H54 (cell line): Measurements from ENCODE around the gene ZNF609.
A peak's percentile ranks its signal among the peaks of the same experiment; 100 is the strongest.

Experiments used
- DNase-seq: peaks from one replicate; pipeline ENCODE4 v3.0.0; 2011; ENCODE audit warnings: low spot score, mixed read lengths; ENCODE audit not compliant: insufficient read length
- FAIRE-seq: peaks from 3 replicates; lab custom pipeline; 2011; peaks lifted over from hg19 to GRCh38; lab: Jason Lieb, UNC
- POLR2A ChIP-seq: IDR thresholded peaks from 2 replicates; pipeline ENCODE4 v1.6.1; 2011; ENCODE audit warnings: low read depth, mild to moderate bottlenecking, low read length

The ZNF609 gene

DNA sequence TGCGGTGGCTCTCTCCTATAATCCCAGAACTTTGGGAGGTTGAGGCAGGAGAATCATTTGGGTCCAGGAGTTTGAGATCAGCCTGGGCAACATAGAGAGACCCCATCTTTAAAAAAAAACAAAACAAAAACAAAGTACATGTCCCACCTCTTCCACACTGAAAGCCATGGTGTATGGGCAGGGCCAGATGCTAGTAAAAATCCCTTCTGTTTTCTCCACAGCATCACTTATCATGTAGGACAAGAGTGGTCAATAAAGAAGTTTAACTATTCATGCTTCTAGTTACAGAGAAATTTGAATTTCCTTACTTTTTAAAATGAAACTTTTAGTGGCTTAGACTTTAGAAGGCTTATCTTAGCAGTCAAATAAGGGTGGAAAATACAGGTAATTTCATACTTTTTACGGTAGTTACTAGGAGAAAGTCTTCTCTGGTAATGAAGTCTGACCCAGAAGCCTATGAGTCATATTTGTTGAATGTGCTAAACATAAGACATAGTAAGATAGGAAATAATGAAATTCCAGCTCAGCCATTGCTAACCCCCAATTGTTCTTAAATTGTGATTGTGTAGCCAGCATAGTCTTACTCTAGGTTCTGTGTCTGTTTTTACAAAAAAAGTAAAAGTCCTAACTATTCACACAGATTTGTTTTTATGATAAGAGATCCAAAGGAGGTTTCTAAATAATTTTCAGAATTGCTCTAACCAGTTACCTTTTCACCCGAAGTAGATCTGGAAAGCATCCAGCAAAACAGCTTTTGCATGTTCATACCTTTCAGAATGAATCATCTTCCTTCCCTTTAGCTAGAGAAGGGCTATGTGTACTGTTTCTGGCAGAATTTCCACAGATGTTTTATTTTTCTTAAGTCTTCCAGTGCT lies 16.4 kb upstream of the ZNF609 start:
- FAIRE-seq (no peak), DNase-seq (no peak)
- TF ChIP-seq POLR2A, result no peak

DNA sequence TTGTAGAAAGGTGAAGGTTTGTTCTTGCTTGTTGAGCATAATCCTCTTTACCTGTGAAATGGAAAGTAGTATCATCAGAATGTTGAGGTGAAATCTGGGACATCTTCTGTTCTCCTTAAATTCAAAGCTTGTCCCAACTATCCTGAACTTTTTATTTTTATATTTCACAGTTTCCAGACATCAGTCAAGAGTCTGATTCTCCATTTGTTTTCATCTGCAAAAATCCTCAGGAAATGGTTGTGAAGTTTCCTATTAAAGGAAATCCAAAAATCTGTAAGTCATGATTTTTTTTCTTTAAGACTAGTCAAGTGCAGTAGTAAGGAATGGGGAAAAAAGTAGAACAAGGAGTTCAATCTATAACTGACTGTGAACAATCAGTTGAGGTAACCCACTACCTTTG lies 15.5 kb upstream of the ZNF609 start:
- no peak for TF ChIP-seq POLR2A
- DNase-seq (no peak), FAIRE-seq (no peak)

DNA sequence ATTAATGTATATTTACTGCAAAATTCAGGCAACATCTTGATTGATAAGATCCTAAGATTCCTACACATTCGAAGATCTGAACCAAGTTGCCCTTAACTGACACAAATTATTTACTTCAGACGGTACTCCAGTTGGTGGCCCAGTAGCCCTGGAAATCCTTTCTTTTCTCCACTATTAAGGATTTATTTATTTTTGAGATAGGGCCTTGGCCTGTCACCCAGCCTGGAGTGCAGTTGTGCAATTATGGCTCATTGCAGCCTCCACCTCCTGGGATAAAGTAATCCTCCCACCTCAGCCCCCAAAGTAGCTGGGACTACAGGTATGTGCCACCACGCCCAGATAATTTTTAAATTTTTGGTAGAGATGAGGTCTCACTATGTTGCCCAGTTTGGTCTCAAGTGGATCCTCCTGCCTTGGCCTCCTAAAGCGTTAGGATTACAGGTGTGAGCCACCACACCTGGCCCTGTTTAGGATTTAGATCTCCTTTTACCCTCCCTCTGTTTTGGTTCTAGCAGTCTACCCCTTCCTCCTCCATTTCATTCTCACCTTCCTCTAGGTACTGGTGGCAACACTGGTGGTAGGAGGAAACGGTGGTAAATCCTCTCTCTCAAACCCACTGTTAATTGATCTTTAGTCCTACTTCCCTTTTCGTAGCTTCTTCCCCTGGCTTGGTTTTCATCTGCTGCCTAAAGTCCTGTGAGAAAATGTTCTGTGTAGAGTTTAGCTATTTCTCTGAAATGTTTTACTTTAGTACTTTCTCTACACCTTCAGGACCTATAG lies 12.7 kb upstream of the ZNF609 start:
- DNase-seq (no peak), FAIRE-seq (no peak)
- TF ChIP-seq POLR2A, result no peak

DNA sequence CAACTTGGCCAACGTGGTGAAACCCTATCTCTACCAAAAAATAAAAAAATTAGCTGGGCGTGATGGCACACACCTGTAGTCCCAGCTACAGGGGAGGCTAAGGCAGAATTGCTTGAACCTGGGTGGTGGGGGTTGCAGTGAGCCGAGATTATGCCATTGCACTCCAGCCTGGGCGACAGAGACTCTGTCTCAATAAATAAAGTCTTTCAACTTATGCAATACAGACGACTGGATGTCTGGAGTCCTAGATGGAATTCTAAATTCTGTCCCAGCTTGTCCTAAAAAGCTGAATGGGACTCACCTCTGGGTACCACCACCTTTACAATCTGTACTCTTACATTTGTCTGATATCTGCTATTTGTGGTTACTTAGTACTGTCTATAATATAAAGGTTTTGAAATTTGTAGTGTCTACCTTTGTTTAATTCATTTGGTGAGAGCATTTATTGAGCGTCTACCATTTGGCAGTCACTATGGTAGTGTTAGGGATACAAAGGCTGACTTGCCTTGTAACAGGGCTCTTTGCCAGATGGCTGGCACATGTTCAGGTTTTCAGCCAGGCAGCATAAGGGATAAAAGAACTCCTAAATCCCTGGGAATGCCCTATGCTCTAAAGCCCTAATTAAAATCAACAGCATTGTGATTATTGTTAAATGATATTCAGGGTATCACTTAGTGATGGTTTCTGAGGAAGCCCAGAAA lies 7.2 kb upstream of the ZNF609 start:
- FAIRE-seq (no peak), DNase-seq (no peak)
- no peak for TF ChIP-seq POLR2A

DNA sequence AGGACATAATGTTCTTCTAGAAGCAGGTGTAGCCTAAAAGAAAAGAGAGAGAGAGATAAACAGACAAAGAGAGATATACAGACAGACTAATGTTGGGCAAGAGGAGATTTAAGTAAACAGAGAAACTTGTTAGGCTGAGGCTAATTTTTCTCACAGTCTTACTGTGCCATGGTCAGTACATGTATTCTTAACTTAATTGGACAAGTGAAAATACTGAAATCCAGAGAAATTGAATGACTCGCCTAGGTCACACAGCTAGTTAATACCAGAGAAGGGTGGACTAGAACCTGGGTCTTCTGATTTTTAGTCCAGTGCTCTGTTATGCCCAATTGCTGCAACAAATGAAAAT lies 6.7 kb upstream of the ZNF609 start:
- no peak for TF ChIP-seq POLR2A
- no peak for DNase-seq
- FAIRE-seq, result no peak

DNA sequence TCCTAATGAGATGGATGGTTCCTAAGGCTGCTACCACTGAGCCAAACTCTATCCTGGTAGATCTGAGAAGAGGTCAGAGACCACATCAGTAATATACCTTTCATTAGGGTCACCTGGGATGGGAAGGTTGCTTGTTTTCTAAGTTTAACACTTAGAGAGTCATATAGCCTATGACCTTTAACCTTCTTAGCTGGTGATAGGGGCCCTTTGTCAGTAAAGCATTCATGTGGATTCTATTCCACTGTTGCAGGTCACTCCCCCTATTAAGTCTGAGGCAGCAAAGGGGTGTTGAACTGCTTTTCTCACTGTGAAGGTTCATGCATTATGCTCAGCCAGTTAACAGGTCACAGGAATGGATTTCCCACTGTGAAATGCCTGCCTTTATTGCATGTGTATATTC lies 6.1 kb upstream of the ZNF609 start:
- TF ChIP-seq POLR2A, result no peak
- FAIRE-seq (no peak), DNase-seq (no peak)

DNA sequence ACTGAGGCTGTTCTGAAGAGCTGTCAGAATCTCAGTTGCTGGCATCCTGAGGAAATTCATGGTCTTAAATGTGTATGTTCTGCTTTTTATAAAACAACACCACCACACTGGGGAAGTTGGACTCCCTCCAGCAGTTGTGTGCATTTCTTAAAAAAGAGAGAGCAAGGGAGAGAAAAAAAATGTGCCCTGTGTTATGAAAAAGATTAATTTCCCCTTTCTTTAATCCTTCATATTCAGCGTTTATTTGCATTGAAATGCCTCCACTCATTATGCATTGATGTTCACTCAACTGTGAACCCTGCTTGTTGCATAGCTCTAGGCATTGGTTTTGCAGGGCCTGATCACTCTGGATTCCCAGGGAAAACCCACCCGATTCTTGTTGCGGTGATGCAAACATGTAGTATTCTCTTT lies 4.4 kb upstream of the ZNF609 start:
- no peak for TF ChIP-seq POLR2A
- no peak for DNase-seq
- no peak for FAIRE-seq

DNA sequence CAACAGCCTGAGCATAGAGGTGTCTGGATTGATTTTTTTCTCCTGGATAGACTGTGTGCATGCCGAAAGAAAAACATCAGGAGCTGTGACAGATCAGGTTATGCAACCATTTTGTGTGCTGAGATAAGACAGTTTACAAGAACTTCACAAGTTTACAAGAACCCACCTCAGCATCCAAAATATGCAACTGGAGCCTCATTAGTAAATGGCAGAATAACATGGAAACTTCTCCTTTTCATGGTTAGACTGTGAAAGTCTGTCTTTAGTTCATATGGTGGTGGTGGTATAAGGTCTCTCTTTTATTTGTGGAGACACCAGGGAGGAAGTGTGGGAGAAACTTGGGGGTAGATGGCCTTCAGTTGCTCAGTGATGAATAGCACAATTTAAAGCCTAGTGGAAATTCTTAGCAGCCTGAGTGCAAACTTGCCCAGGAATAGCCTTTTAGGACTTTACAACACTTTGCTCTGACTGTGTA lies 3.7 kb upstream of the ZNF609 start:
- no peak for DNase-seq
- no peak for TF ChIP-seq POLR2A
- no peak for FAIRE-seq

DNA sequence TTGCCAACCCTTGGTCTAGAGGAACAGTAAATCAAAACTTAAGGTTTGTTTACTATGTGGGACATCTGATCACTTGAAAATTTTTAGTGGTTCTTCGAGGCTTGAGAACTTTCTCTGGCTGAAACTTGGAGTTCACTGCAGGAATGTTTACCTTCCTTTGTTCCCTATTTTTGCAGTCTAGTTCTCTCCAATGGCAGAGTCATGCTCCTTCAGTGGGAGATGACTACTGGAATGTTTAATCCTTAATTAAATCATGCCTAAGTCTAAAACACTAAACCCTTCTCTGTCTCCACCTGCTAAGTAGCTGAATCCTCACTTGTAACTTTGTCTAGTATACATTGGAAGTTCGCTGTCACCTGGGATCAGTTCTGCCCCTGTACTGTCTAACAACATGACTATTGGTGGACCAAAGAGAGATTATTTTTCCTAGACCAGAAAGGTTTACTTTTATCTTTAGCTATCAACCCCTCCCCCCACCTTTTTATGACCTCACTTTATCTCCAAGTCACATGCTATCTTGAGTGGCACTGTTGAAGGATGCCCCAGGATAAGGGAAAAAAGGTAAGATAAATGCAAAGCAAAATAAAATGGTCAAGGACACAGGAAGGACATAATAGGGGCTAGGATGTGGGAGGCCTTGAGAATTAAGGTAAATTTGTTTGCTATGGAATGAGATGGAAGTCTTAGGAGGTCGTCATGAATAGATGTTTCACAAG lies 1.2 kb upstream of the ZNF609 start:
- no peak for TF ChIP-seq POLR2A
- FAIRE-seq, result no peak
- DNase-seq, result no peak

DNA sequence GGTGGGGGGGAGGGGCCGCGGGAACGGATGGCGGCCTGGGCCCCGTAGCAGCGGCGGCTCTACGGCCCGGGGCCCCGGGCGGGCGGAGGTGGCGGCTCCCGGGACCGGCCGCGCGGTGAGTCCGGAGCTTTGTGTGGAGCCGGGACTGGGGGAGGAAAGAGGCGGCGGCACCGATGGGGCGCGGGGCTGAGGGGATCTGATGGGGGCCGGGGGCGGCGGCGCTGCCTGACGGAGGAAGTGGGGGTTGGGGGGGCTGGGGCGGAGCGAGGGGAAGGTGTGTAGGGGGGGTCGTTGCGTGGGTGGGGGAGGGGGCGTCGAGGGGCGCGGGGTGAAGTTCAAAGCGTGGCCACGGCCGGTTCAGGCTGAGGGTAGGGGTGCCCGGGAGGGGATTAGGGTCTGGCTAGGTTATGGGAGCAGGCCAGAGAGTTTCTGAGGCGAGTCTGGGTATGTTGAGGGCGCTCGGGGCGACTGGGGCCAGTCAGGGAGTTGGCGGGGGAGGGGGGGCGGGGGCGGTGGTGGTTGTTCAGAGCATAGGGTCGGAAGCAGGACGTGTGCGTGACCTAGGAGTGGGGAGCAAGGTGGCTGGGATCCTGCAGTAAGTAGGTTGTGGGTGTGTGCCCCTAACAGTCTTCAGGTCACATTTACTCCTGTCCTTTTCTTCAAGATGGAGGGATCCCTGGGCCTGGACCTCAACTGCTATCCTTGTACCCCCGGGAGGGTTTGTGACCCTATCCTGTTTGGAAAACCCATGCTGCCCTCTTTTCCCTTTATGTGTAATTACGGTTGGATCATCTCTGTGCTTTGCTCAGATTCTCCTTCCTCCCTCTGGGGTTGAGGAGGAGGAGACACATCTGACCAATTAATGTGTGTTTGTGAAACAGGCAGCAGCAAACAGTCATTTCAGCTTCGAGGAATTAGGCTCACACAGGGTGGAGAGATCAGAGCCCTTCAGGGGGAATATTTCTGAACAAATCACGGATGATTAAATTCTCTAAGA lies 644 bp downstream of the ZNF609 start:
- no peak for TF ChIP-seq POLR2A
- no peak for FAIRE-seq
- peak; percentile 15 for DNase-seq

DNA sequence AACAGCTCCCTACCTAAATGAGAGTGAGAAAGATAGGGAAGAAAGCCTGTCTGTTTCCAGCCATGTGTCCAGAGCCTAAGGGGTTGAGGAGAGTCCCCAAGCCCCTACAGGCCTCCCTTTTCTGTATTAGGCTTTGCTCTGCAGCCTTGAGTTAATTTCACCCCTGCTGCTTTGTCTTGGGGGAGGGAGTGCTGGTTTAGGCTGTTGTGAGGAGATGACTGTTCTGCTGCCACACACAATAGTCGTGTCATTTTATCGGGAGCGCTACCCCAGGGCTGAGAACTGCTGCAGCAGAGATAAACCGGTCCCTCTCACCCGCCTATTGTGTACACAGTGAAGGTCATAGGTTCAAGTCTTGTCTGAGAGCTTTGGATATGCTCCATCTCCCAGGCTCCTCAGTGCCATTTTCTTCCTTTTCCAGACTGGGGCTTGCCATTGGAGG lies 1.4 kb downstream of the ZNF609 start:
- DNase-seq (no peak), FAIRE-seq (no peak)
- TF ChIP-seq POLR2A, result no peak

DNA sequence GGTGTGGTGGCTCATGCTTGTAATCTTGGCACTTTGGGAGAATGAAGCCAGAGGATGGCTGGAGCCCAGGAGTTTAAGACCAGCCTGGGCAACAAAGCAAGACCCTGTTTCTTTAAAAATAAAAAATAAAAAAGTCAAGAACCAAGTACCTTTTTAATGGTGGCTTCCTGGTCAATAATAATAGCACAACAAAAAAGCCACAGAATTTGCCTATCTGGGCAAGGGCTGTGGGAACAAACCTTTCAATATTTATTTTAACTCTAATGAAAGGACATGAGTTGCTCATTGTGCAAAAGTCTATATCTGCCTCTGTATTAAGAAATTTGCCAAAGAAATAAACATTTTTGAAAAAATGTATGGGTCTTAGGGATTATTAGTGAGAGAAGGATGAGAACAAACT lies 2.1 kb downstream of the ZNF609 start:
- TF ChIP-seq POLR2A, result no peak
- no peak for FAIRE-seq

More for the DNA sequence above, 2.1 kb downstream of the ZNF609 start:
- no peak for DNase-seq
